GM18508 (cell line): ENCODE data around the gene KCTD15.
"Not testable (repeated sequence)": the region's sequence is repeated elsewhere in the genome, so short reads cannot be mapped to it uniquely, and the experiment has no call there.

Experiments used
- ATAC-seq: cut with Tn5 transposase; IDR thresholded peaks from one replicate; pipeline ENCODE4 v1.9.1; 2021; ENCODE audit warnings: moderate number of reproducible peaks; ENCODE audit not compliant: insufficient read depth, unreplicated experiment

Gene KCTD15

GRCh38 chr19:33812388-33813330, 16.0 kb downstream of the KCTD15 start:
- ATAC-seq = no peak

- no peak for ATAC-seq
These were observed 16.9 kb downstream of the KCTD15 start for GRCh38 chr19:33813391-33814101.

GRCh38 chr19:33814181-33815165, 17.8 kb downstream of the KCTD15 start:
- ATAC-seq = no peak

- ATAC-seq = no peak
These were observed 19.0 kb downstream of the KCTD15 start for GRCh38 chr19:33815380-33816340.

GRCh38 chr19:33818411-33818810, 21.7 kb downstream of the KCTD15 start:
- ATAC-seq = no peak

GRCh38 chr19:33819078-33819477, 22.4 kb downstream of the KCTD15 start:
- ATAC-seq = not testable (repeated sequence)

- ATAC-seq = no peak
These were observed 22.8 kb downstream of the KCTD15 start for GRCh38 chr19:33819506-33819879.

- ATAC-seq = no peak
These were observed 23.5 kb downstream of the KCTD15 start for GRCh38 chr19:33819880-33820781.

GRCh38 chr19:33821871-33822270, 25.2 kb downstream of the KCTD15 start:
- no peak for ATAC-seq

- ATAC-seq = no peak
These were observed 26.7 kb downstream of the KCTD15 start for GRCh38 chr19:33823341-33823740.

GRCh38 chr19:33825556-33825955, 28.9 kb downstream of the KCTD15 start:
- ATAC-seq = no peak

- no peak for ATAC-seq
These were observed 29.9 kb downstream of the KCTD15 start for GRCh38 chr19:33826521-33826920.

GRCh38 chr19:33828266-33829075, 31.8 kb downstream of the KCTD15 start:
- no peak for ATAC-seq

- no peak for ATAC-seq
These were observed 33.6 kb downstream of the KCTD15 start for GRCh38 chr19:33830264-33830663.

GRCh38 chr19:33831825-33832224, 35.2 kb downstream of the KCTD15 start:
- no peak for ATAC-seq

GRCh38 chr19:33832633-33833032, 36.0 kb downstream of the KCTD15 start:
- ATAC-seq = no peak

- no peak for ATAC-seq
These were observed 43.7 kb downstream of the KCTD15 start for GRCh38 chr19:33840382-33840781.
